C4-2B (cell line): Measurements from ENCODE around the gene HEPACAM.

Source experiments
- H3K27ac ChIP-seq: fragments of 450-650 bp; 2 replicates; pipeline ENCODE4 v1.5.1; 2017
- CTCF ChIP-seq: fragments of 450-650 bp; conservative IDR thresholded peaks from 2 replicates; pipeline ENCODE4 v1.5.1; 2017; ENCODE audit warnings: mild to moderate bottlenecking
- ZFX ChIP-seq: fragments of 450-650 bp; IDR thresholded peaks from 2 replicates; pipeline ENCODE4 v1.6.1; 2017

Gene HEPACAM

GRCh38 chr11:124877631-124877909, 58.3 kb downstream of the HEPACAM start:
- TF ChIP-seq ZFX (no peak), CTCF (no peak)
- no peak overlapping the region for H3K27ac ChIP-seq

- TF ChIP-seq CTCF: no peak
- TF ChIP-seq ZFX: no peak
- H3K27ac ChIP-seq: peak overlapping the region; percentile 77
Measured at GRCh38 chr11:124876818-124877630, 58.8 kb downstream of the HEPACAM start.

GRCh38 chr11:124875943-124876817, 59.7 kb downstream of the HEPACAM start:
- peak; percentile 97 for TF ChIP-seq CTCF
- TF ChIP-seq ZFX: no peak
- H3K27ac ChIP-seq: peak overlapping the region; percentile 77

DNA sequence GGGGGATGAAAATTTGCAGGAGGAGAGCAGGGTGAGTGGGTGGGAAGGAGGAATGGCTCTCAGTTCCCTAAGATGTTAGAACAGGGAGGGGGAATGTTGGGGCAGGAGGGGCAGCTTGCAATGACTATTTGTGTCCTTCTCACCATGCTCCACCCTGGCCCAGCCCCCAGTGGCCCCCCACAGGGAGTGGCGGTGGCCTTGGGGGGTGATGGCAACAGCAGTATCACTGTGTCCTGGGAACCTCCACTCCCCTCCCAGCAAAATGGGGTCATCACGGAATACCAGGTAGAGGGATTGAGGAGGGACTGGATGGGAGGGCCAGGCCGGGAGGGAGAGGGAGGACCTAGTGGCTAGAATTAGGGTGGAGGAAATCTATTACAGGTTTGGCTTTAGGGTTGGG, 60.4 kb downstream of the HEPACAM start:
- TF ChIP-seq ZFX (no peak), CTCF (no peak)
- H3K27ac ChIP-seq: peak overlapping the region; percentile 77; the same call in 1 of the 2 replicates

- H3K27ac ChIP-seq: no peak overlapping the region
- TF ChIP-seq ZFX: no peak
Measured at GRCh38 chr11:124874571-124875255, 61.1 kb downstream of the HEPACAM start.

DNA sequence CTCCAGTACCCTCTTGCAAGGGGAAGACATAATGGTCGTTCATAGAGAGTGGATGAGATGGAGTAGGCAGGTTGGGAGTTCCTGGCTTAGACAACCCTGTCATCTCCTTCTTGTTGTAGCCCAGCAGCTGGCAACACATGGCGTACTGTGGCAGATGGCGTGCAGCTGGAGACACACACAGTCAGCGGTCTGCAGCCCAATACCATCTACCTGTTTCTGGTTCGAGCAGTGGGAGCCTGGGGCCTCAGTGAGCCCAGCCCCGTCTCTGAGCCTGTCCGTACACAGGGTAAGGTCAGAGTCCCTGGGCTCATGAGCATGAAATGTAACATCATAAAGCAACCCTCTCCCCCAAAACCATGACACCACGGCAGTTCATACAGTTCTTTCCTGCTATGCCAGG, 61.9 kb downstream of the HEPACAM start:
- H3K27ac ChIP-seq: no peak overlapping the region
- TF ChIP-seq ZFX (no peak), CTCF (no peak)

GRCh38 chr11:124872741-124873140, 63.1 kb downstream of the HEPACAM start:
- TF ChIP-seq CTCF: no peak
- TF ChIP-seq ZFX: no peak
- no peak overlapping the region for H3K27ac ChIP-seq
